ENCODE results near the gene PCDHGA1.

The PCDHGA1 gene

DNA sequence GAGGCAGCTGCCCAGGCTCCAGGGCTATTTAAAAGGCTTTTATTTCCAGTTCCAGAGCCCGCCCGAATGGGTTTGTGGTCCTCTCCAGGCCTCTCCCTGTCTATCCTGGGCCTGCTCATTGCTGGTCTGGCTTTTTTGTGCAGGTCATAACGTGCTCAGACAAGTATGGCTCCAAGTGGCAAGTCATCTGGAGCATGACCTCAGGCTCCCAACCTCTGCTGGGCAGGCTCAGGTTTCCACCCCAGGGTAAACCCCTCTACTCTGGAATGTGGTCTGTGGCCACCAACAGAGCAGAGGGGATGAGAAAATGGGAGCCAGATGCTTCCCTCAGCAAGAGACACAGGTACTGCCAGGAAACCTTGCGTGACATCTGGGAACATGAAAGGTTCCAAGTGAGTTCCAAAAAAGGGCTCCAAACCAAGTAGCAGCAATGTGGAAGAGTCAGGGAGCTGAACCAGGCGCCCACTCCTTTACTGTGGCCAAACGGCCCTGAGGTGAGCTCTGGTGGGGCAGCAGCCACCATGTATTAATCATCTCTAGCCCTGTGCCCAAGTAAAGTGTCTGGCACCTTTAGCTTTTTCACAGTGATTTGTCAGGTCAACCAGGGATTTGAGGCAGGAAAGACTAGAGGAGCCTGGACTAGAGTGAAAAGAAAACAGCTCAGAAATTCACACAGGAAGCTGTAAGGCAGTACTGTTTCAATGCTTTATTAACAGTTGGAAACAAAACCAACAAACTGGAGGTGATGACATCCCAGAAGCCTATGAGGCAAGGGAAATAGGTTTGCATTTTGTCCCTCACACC is 184.2 kb downstream of the PCDHGA1 start:
- TF ChIP-seq CTCF (IDR thresholded peaks at IDR 0.05; ENCODE audit: extremely low read depth, missing control alignments): no peak
- no peak for DNase-seq (ENCODE audit: low spot score)

- no peak for TF ChIP-seq CTCF (IDR thresholded peaks at IDR 0.05; ENCODE audit: extremely low read depth, missing control alignments)
- DNase-seq (ENCODE audit: low spot score): no peak
Measured at GRCh38 chr5:141515141-141515540, 184.8 kb downstream of the PCDHGA1 start.

DNA sequence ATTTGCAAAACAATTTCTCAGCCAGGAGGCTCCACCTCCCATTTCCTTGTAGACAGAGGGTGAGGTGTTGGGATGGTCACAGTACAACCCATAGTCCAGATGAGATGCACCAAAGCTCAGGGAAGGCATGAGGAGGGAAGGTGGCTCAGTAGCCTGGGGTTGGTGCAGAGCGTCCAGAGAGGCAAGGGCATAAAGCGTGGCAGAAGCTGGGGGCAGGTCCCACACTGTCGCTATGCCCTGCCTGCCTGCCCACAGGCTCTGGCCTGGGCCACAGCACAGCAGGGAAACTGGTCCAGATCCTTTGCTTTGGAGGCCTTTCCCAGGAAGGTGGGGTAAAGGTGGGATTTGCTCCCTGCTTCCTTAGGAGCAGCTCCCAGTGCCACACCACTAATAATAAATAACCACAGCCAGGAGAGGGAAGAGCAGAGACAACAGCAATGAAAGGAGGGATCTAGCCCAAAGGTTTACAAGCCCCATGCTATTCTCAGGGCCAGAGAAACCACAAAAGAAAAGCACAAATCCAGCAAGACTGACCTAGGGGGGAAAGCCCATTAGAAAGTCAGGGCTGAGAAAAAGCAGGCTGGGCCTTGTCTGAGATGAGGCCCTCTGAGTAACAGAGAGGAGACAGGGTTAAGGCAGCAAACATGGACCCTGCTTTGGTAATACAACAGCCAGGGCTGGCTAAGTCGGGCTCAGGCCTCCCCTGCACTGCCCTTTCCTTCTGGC is 185.8 kb downstream of the PCDHGA1 start:
- TF ChIP-seq CTCF (IDR thresholded peaks at IDR 0.05; ENCODE audit: extremely low read depth, missing control alignments): no peak
- DNase-seq (ENCODE audit: low spot score): no peak

GRCh38 chr5:141516672-141517025 is 186.3 kb downstream of the PCDHGA1 start:
- no peak for TF ChIP-seq CTCF (IDR thresholded peaks at IDR 0.05; ENCODE audit: extremely low read depth, missing control alignments)
- no peak for DNase-seq (ENCODE audit: low spot score)

GRCh38 chr5:141517312-141517711 is 187.0 kb downstream of the PCDHGA1 start:
- DNase-seq (ENCODE audit: low spot score): no peak
- TF ChIP-seq CTCF (IDR thresholded peaks at IDR 0.05; ENCODE audit: extremely low read depth, missing control alignments): no peak

- TF ChIP-seq CTCF (IDR thresholded peaks at IDR 0.05; ENCODE audit: extremely low read depth, missing control alignments): no peak
Measured at GRCh38 chr5:141517880-141518617, 187.7 kb downstream of the PCDHGA1 start.

GRCh38 chr5:141518618-141519015 is 188.3 kb downstream of the PCDHGA1 start:
- no peak for TF ChIP-seq CTCF (IDR thresholded peaks at IDR 0.05; ENCODE audit: extremely low read depth, missing control alignments)
- no peak for DNase-seq (ENCODE audit: low spot score)

More at GRCh38 chr5:141517880-141518617, 187.7 kb downstream of the PCDHGA1 start:
- DNase-seq (ENCODE audit: low spot score): no peak

Data from GM20000 (cell line).